GM23338 (cell line): ENCODE data around the gene TAF15. TPM values are rescaled to one million over a fixed set of nuclear protein-coding genes. Genes with fewer than 3 reads are reported as not detected.

Experiments
- ATAC-seq: fragments of 200-7000 bp; cut with Tn5 transposase; 3 replicates; pipeline ENCODE4 v1.9.1; 2020
- DNase-seq: peaks from one replicate; pipeline ENCODE4 v3.0.0-alpha.2; 2015; ENCODE audit warnings: low spot score
- H2AFZ ChIP-seq: fragments of 200-600 bp; sonication (generic); 2 replicates; pipeline ENCODE4 v1.8.0; 2016; ENCODE audit warnings: antibody characterized with exemption, mild to moderate bottlenecking, moderate library complexity
- H3F3A ChIP-seq: fragments of 200-600 bp; sonication (generic); replicated peaks from 2 replicates; pipeline ENCODE4 v1.8.0; 2017; ENCODE audit warnings: antibody characterized with exemption, mixed run types, low read depth
- H3K27ac ChIP-seq: fragments of 200-600 bp; sonication (generic); 2 replicates; pipeline ENCODE4 v1.6.1; 2016; ENCODE audit warnings: low read depth
- H3K27me3 ChIP-seq: fragments of 200-600 bp; sonication (generic); 2 replicates; pipeline ENCODE4 v1.8.0; 2016; ENCODE audit warnings: mild to moderate bottlenecking, mixed run types, moderate library complexity; ENCODE audit not compliant: insufficient read depth
- H3K36me3 ChIP-seq: fragments of 200-600 bp; sonication (generic); 2 replicates; pipeline ENCODE4 v1.8.0; 2016; ENCODE audit warnings: mild to moderate bottlenecking; ENCODE audit not compliant: insufficient read depth
- H3K4me1 ChIP-seq: fragments of 200-600 bp; sonication (generic); 2 replicates; pipeline ENCODE4 v1.8.0; 2016; ENCODE audit warnings: mild to moderate bottlenecking, moderate library complexity; ENCODE audit not compliant: insufficient read depth
- H3K4me2 ChIP-seq: fragments of 200-600 bp; sonication (generic); 2 replicates; pipeline ENCODE4 v1.7.1; 2017; ENCODE audit warnings: mixed run types
- H3K4me3 ChIP-seq: fragments of 200-600 bp; sonication (generic); 2 replicates; pipeline ENCODE4 v1.6.1; 2016; ENCODE audit warnings: mixed run types
- H3K79me2 ChIP-seq: fragments of 200-600 bp; sonication (generic); replicated peaks from 2 replicates; pipeline ENCODE4 v1.8.0; 2017; ENCODE audit warnings: mild to moderate bottlenecking; ENCODE audit not compliant: insufficient read depth
- H3K9me2 ChIP-seq: fragments of 200-600 bp; sonication (generic); 2 replicates; pipeline ENCODE4 v1.8.0; 2017; ENCODE audit not compliant: insufficient read depth
- H4K20me1 ChIP-seq: fragments of 200-600 bp; sonication (generic); replicated peaks from 2 replicates; pipeline ENCODE4 v1.8.0; 2017; ENCODE audit warnings: mild to moderate bottlenecking; ENCODE audit not compliant: insufficient read depth
- H3K27ac Mint-ChIP-seq: 2 replicates; pipeline ENCODE4 v1.8.0; 2020; ENCODE audit warnings: inconsistent platforms, mild to moderate bottlenecking, moderate library complexity, mixed read lengths
- H3K27me3 Mint-ChIP-seq: 3 replicates; pipeline ENCODE4 v1.8.0; 2022; ENCODE audit warnings: low read depth, mild to moderate bottlenecking, moderate library complexity, mixed read lengths, inconsistent platforms; ENCODE audit not compliant: insufficient read depth, poor library complexity
- H3K36me3 Mint-ChIP-seq: 3 replicates; pipeline ENCODE4 v1.8.0; 2021; ENCODE audit warnings: low read depth, mild to moderate bottlenecking, inconsistent platforms, moderate library complexity, mixed read lengths
- H3K4me1 Mint-ChIP-seq: 3 replicates; pipeline ENCODE4 v1.8.0; 2020; ENCODE audit warnings: mild to moderate bottlenecking, inconsistent platforms, mixed read lengths
- H3K4me3 Mint-ChIP-seq: 3 replicates; pipeline ENCODE4 v1.8.0; 2021; ENCODE audit warnings: moderate library complexity, mild to moderate bottlenecking, inconsistent platforms, mixed read lengths
- H3K9me3 Mint-ChIP-seq: 3 replicates; pipeline ENCODE4 v1.8.0; 2020; ENCODE audit warnings: moderate library complexity, mild to moderate bottlenecking, inconsistent platforms, mixed read lengths
- CREB1 ChIP-seq: fragments of 250-450 bp; sonication (Bioruptor Pico); IDR thresholded peaks from 2 replicates; pipeline ENCODE4 v1.5.0; 2020; ENCODE audit warnings: low read depth, mild to moderate bottlenecking, moderate library complexity
- CTCF ChIP-seq, 2 experiments: fragments of 200-600 bp in 1 of 2; sonication (generic) in 1 of 2; conservative IDR thresholded peaks; 2 replicates each; pipeline versions ENCODE4 v1.5.1 to v1.6.1; 2016 to 2017; ENCODE audit warnings: antibody characterized with exemption in 2 of 2, low read depth in 2 of 2, mild to moderate bottlenecking in 2 of 2, moderate library complexity in 1 of 2
- ETS1 ChIP-seq: IDR thresholded peaks from 2 replicates; pipeline ENCODE4 v1.6.1; 2016; ENCODE audit warnings: antibody characterized with exemption
- EZH2 ChIP-seq: fragments of 200-600 bp; sonication (generic); IDR thresholded peaks from one replicate; pipeline ENCODE4 v1.8.0; 2017; ENCODE audit warnings: antibody characterized with exemption, mild to moderate bottlenecking, low read depth; ENCODE audit not compliant: unreplicated experiment
- EZH2phosphoT487 ChIP-seq: fragments of 200-600 bp; sonication (generic); IDR thresholded peaks from one replicate; pipeline ENCODE4 v1.8.1; 2018; ENCODE audit warnings: antibody characterized with exemption; ENCODE audit not compliant: unreplicated experiment
- NANOG ChIP-seq: IDR thresholded peaks from 2 replicates; pipeline ENCODE4 v1.6.1; 2016; ENCODE audit warnings: antibody characterized with exemption, borderline replicate concordance
- POLR2AphosphoS5 ChIP-seq: IDR thresholded peaks from 2 replicates; pipeline ENCODE4 v1.6.1; 2016; ENCODE audit warnings: antibody characterized with exemption, low read depth
- STAT1 ChIP-seq: IDR thresholded peaks from one replicate; pipeline ENCODE4 v1.6.1; 2016; ENCODE audit warnings: antibody characterized with exemption; ENCODE audit not compliant: unreplicated experiment
- ZNF114 ChIP-seq: fragments of 250-450 bp; sonication (Bioruptor Pico); IDR thresholded peaks from 2 replicates; pipeline ENCODE4 v1.5.0; 2020; ENCODE audit warnings: mild to moderate bottlenecking, moderate library complexity
- ZNF331 ChIP-seq: fragments of 250-450 bp; sonication (Bioruptor Pico); IDR thresholded peaks from 2 replicates; pipeline ENCODE4 v1.5.0; 2020; ENCODE audit warnings: low read depth, mild to moderate bottlenecking, moderate library complexity
- polyA plus RNA-seq: library from polyadenylated mRNA; unstranded; fragments of >200 nt; fragmentation: Nextera tagmentation; extraction: Ambion mirVana; gene quantifications from 2 replicates; pipeline ENCODE4 v1.2.1, GENCODE V29; 2016
- total RNA-seq: library from RNA; depleted of rRNA; stranded (reverse); fragments of >200 nt; shearing (Covaris generic); gene quantifications from 2 replicates; pipeline ENCODE4 v1.2.3, GENCODE V29; 2014

The TAF15 gene
- total and polyA plus RNA-seq, 2 experiments from 2014 or later = 33.8 to 109 TPM

GRCh38 chr17:35876534-35876933 is 67.2 kb downstream of the TAF15 start:
- Histone ChIP-seq H3K27ac (no peak overlapping the region), H3K4me3 (no peak overlapping the region), H3K4me1 (no peaks in the 10 kb centered on the region), H3K79me2 (no peaks in the 10 kb centered on the region), H3K4me2 (no peak overlapping the region), H3F3A (no peaks in the 10 kb centered on the region), H3K27me3 (no peaks in the 10 kb centered on the region), H3K36me3 (no peaks in the 10 kb centered on the region), H3K9me2 (no peaks in the 10 kb centered on the region), H4K20me1 (no peaks in the 10 kb centered on the region), H2AFZ (no peak overlapping the region)
- ATAC-seq (no peak), DNase-seq (no peak)
- no peak overlapping the region for H3K27ac Mint-ChIP-seq
- no peaks in the 10 kb centered on the region for H3K9me3 Mint-ChIP-seq
- H3K36me3 Mint-ChIP-seq = no peaks in the 10 kb centered on the region
- H3K27me3 Mint-ChIP-seq = peaks cover 4% of the 10 kb centered on the region
- TF ChIP-seq NANOG = no peak
- peaks cover 6% of the 10 kb centered on the region; the same call in 2 of the 3 replicates for H3K4me1 Mint-ChIP-seq
- H3K4me3 Mint-ChIP-seq = no peak overlapping the region

GRCh38 chr17:35877345-35878029 is 68.2 kb downstream of the TAF15 start:
- peaks cover 6% of the 10 kb centered on the region; the same call in 2 of the 3 replicates for H3K4me1 Mint-ChIP-seq
- H3K4me1 ChIP-seq = no peaks in the 10 kb centered on the region
- H4K20me1 ChIP-seq = no peaks in the 10 kb centered on the region
- no peaks in the 10 kb centered on the region for H3K79me2 ChIP-seq
- DNase-seq = no peak
- H3K4me3 Mint-ChIP-seq = no peak overlapping the region
- H3K36me3 Mint-ChIP-seq = no peaks in the 10 kb centered on the region
- H3K36me3 ChIP-seq = no peaks in the 10 kb centered on the region
- no peak overlapping the region for H3K27ac Mint-ChIP-seq
- no peaks in the 10 kb centered on the region for H3K27me3 ChIP-seq
- H3K4me2 ChIP-seq = no peak overlapping the region
- H3K9me3 Mint-ChIP-seq = no peaks in the 10 kb centered on the region
- no peak for ATAC-seq
- no peaks in the 10 kb centered on the region for H3F3A ChIP-seq
- TF ChIP-seq EZH2phosphoT487 (no peak), STAT1 (no peak), NANOG (no peak), ZNF114 (no peak), ZNF331 (no peak), POLR2AphosphoS5 (no peak), ETS1 (no peak)
- no peak overlapping the region for H3K27ac ChIP-seq
- H3K4me3 ChIP-seq = no peak overlapping the region
- H3K9me2 ChIP-seq = no peaks in the 10 kb centered on the region
- peaks cover 2% of the 10 kb centered on the region for H3K27me3 Mint-ChIP-seq
- no peak overlapping the region for H2AFZ ChIP-seq

GRCh38 chr17:35878361-35878760 is 69.1 kb downstream of the TAF15 start:
- no peak overlapping the region for H3K4me3 Mint-ChIP-seq
- H3K36me3 Mint-ChIP-seq = no peaks in the 10 kb centered on the region
- Histone ChIP-seq H3K4me1 (no peaks in the 10 kb centered on the region), H3K9me2 (no peaks in the 10 kb centered on the region), H2AFZ (no peak overlapping the region), H3K36me3 (no peaks in the 10 kb centered on the region), H3K4me2 (no peak overlapping the region), H4K20me1 (no peaks in the 10 kb centered on the region), H3K4me3 (no peak overlapping the region), H3F3A (no peaks in the 10 kb centered on the region), H3K27ac (no peak overlapping the region), H3K27me3 (no peaks in the 10 kb centered on the region), H3K79me2 (no peaks in the 10 kb centered on the region)
- TF ChIP-seq POLR2AphosphoS5 = no peak
- TF ChIP-seq CTCF (conservative IDR thresholded peaks at IDR 0.05; ENCODE audit: low read depth in 2 of 2) = no peak
- no peak for TF ChIP-seq EZH2
- TF ChIP-seq EZH2phosphoT487 = no peak
- TF ChIP-seq CREB1 (CRISPR knock-in tag) = no peak
- ATAC-seq (no peak), DNase-seq (no peak)
- H3K9me3 Mint-ChIP-seq = no peaks in the 10 kb centered on the region
- peaks cover 2% of the 10 kb centered on the region for H3K27me3 Mint-ChIP-seq
- H3K27ac Mint-ChIP-seq = no peak overlapping the region
- peaks cover 6% of the 10 kb centered on the region; the same call in 2 of the 3 replicates for H3K4me1 Mint-ChIP-seq
